Measurements from ENCODE around the gene OLFML1.

GRCh38 chr11:7486098-7486780, 933 bp downstream of the OLFML1 start:
- no peak for TF ChIP-seq CTCF (IDR thresholded peaks at IDR 0.05; ENCODE audit: insufficient read depth, low read depth, low read length)
- TF ChIP-seq EZH2 (IDR thresholded peaks at IDR 0.05; ENCODE audit: insufficient read depth, low read length) = no peak
